Gastrocnemius medialis (tissue), 4 donors: Measurements from ENCODE around the gene MTHFSD.

Experiments
- CTCF ChIP-seq, 5 experiments: fragments of 450-650 bp in 3 of 5; fragments of 200-600 bp in 2 of 5; sonication (generic) in 2 of 5; IDR thresholded peaks in 4 of 5; conservative IDR thresholded peaks in 1 of 5; 1 replicate in 4 of 5; 2 replicates in 1 of 5; pipeline ENCODE4 v1.5.1; 2016 to 2019; ENCODE audit warnings: antibody characterized with exemption in 5 of 5, mild to moderate bottlenecking in 3 of 5, moderate library complexity in 3 of 5
- POLR2A ChIP-seq, 2 donors: fragments of 450-650 bp; IDR thresholded peaks; one replicate each; pipeline ENCODE4 v1.6.1; 2017; ENCODE audit warnings: antibody characterized with exemption in 2 of 2, mild to moderate bottlenecking in 2 of 2, moderate library complexity in 2 of 2

DNA sequence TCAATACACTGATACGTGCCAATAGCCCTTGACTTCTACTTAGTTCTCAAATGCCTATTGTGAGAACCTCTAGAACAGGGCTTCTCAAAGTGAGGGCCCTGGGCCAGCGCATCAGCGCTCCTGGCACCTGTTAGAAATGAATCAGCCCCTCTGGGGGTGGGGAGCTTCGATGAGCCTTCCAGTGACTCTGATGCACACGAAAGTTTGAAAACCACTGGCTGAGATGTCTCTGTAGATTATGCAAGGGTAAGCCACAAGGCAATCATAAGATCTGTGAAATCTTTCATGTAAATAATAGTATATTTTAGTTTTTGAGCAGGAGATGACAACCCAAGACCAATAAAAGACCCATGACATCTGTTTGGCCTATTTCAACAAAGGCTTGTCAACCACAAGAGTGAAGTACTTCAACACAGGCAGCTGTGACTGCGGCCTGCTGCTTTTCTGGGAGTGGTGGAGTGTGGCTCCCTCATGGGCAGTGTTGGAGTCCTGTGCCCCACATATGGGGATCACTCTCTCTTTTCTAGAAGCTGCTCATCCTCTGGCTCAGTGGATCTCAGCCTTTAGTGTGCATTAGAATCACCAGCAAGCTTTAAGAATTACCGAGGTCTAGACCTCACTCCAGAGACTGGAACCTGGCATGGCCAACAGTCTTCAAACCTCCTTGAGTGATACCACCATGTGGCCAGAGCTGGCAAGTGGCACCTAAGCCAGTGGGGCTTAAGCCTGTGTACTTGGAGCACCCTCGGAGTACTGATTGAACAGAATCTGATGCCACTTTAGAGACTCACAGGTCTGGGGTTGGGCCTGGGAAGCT lies 5.8 kb downstream of the MTHFSD start:
- peak in 1 of 2 donors; percentile 12 for TF ChIP-seq POLR2A (IDR thresholded peaks at IDR 0.05)
- TF ChIP-seq CTCF (IDR thresholded peaks at IDR 0.05 in 4 of 5, conservative IDR thresholded peaks at IDR 0.05 in 1 of 5): no peak
